ENCODE data around the gene SIRPG. TPM values are rescaled to one million over a fixed set of nuclear protein-coding genes. Genes with fewer than 3 reads are reported as not detected.
"Not testable (repeated sequence)": the region's sequence is repeated elsewhere in the genome, so short reads cannot be mapped to it uniquely, and the experiment has no call there.

The SIRPG gene
- total RNA-seq (2014; rRNA removed; shearing (Covaris generic); ENCODE audit: low replicate concordance), result not detected in 2 replicates

- no peaks in the 10 kb centered on the region for H3K36me3 ChIP-seq (ENCODE audit: insufficient read depth, low read length)
- no peak within 1 kb of the TSS for H3K4me3 ChIP-seq (ENCODE audit: low read length)
- H3K4me2 ChIP-seq (ENCODE audit: low read depth, low read length, poor library complexity, severe bottlenecking), result no peak within 1 kb of the TSS
- H3K9me3 ChIP-seq (ENCODE audit: low read length), result no peaks in the 10 kb centered on the region
- H3K9me2 ChIP-seq (replicated peaks; ENCODE audit: insufficient read depth, low read length), result no peaks in the 10 kb centered on the region
- no peak for DNase-seq
- no peak within 1 kb of the TSS for H3K9ac ChIP-seq (ENCODE audit: low read length)
- H3K27ac ChIP-seq (ENCODE audit: low read length), result no peak within 1 kb of the TSS
- H2AFZ ChIP-seq (ENCODE audit: low read length), result no peak within 1 kb of the TSS
- H3K27me3 ChIP-seq (ENCODE audit: low read length), result no peaks in the 10 kb centered on the region
- H3K79me2 ChIP-seq (ENCODE audit: low read length), result no peaks in the 10 kb centered on the region
- no peaks in the 10 kb centered on the region for H4K20me1 ChIP-seq (ENCODE audit: insufficient read depth, low read depth, low read length)
- H3K4me1 ChIP-seq (ENCODE audit: low read length), result peaks cover 4% of the 10 kb centered on the region; the same call in 1 of the 2 replicates
Observed at GRCh38 chr20:1657556-1658334, at the start of gene SIRPG. TSS of gene SIRPG (minus strand) at chr20:1657779. CDS start at chr20:1657714, 65 bp downstream.

GRCh38 chr20:1706887-1707286, 49.3 kb upstream of the SIRPG start:
- not testable (repeated sequence) for H3K9me2 ChIP-seq (replicated peaks; ENCODE audit: insufficient read depth, low read length); H4K20me1 ChIP-seq (ENCODE audit: insufficient read depth, low read depth, low read length); H3K36me3 ChIP-seq (ENCODE audit: insufficient read depth, low read length); DNase-seq; H3K4me2 ChIP-seq (ENCODE audit: low read depth, low read length, poor library complexity, severe bottlenecking); H3K4me3 ChIP-seq (ENCODE audit: low read length); H2AFZ ChIP-seq (ENCODE audit: low read length); H3K27me3 ChIP-seq (ENCODE audit: low read length); H3K79me2 ChIP-seq (ENCODE audit: low read length); H3K27ac ChIP-seq (ENCODE audit: low read length); H3K9me3 ChIP-seq (ENCODE audit: low read length); H3K4me1 ChIP-seq (ENCODE audit: low read length); H3K9ac ChIP-seq (ENCODE audit: low read length)

GRCh38 chr20:1706079-1706478, 48.5 kb upstream of the SIRPG start:
- no peak overlapping the region for H3K4me3 ChIP-seq (ENCODE audit: low read length)
- H3K79me2 ChIP-seq (ENCODE audit: low read length), result no peaks in the 10 kb centered on the region
- DNase-seq, result no peak
- H3K27ac ChIP-seq (ENCODE audit: low read length), result no peak overlapping the region
- no peaks in the 10 kb centered on the region for H3K9me2 ChIP-seq (replicated peaks; ENCODE audit: insufficient read depth, low read length)
- H2AFZ ChIP-seq (ENCODE audit: low read length), result no peak overlapping the region
- H3K4me2 ChIP-seq (ENCODE audit: low read depth, low read length, poor library complexity, severe bottlenecking), result no peak overlapping the region
- H3K4me1 ChIP-seq (ENCODE audit: low read length), result no peaks in the 10 kb centered on the region
- no peaks in the 10 kb centered on the region for H4K20me1 ChIP-seq (ENCODE audit: insufficient read depth, low read depth, low read length)
- H3K36me3 ChIP-seq (ENCODE audit: insufficient read depth, low read length), result no peaks in the 10 kb centered on the region
- H3K9ac ChIP-seq (ENCODE audit: low read length), result no peak overlapping the region
- H3K9me3 ChIP-seq (ENCODE audit: low read length), result no peaks in the 10 kb centered on the region
- no peaks in the 10 kb centered on the region for H3K27me3 ChIP-seq (ENCODE audit: low read length)

- no peak overlapping the region for H3K9ac ChIP-seq (ENCODE audit: low read length)
- H4K20me1 ChIP-seq (ENCODE audit: insufficient read depth, low read depth, low read length), result no peaks in the 10 kb centered on the region
- H3K27me3 ChIP-seq (ENCODE audit: low read length), result no peaks in the 10 kb centered on the region
- no peaks in the 10 kb centered on the region for H3K9me3 ChIP-seq (ENCODE audit: low read length)
- no peak overlapping the region for H3K27ac ChIP-seq (ENCODE audit: low read length)
- H3K79me2 ChIP-seq (ENCODE audit: low read length), result no peaks in the 10 kb centered on the region
- no peak overlapping the region for H2AFZ ChIP-seq (ENCODE audit: low read length)
- no peak for DNase-seq
- H3K36me3 ChIP-seq (ENCODE audit: insufficient read depth, low read length), result no peaks in the 10 kb centered on the region
- H3K4me2 ChIP-seq (ENCODE audit: low read depth, low read length, poor library complexity, severe bottlenecking), result no peak overlapping the region
- no peaks in the 10 kb centered on the region for H3K9me2 ChIP-seq (replicated peaks; ENCODE audit: insufficient read depth, low read length)
- no peak overlapping the region for H3K4me3 ChIP-seq (ENCODE audit: low read length)
- H3K4me1 ChIP-seq (ENCODE audit: low read length), result no peaks in the 10 kb centered on the region
Observed at GRCh38 chr20:1702855-1703254, 45.3 kb upstream of the SIRPG start.

GRCh38 chr20:1702328-1702727, 44.7 kb upstream of the SIRPG start:
- no peak overlapping the region for H3K9ac ChIP-seq (ENCODE audit: low read length)
- H3K9me2 ChIP-seq (replicated peaks; ENCODE audit: insufficient read depth, low read length), result no peaks in the 10 kb centered on the region
- no peaks in the 10 kb centered on the region for H3K79me2 ChIP-seq (ENCODE audit: low read length)
- no peaks in the 10 kb centered on the region for H3K9me3 ChIP-seq (ENCODE audit: low read length)
- DNase-seq, result no peak
- no peak overlapping the region for H3K27ac ChIP-seq (ENCODE audit: low read length)
- H3K36me3 ChIP-seq (ENCODE audit: insufficient read depth, low read length), result no peaks in the 10 kb centered on the region
- no peak overlapping the region for H2AFZ ChIP-seq (ENCODE audit: low read length)
- no peaks in the 10 kb centered on the region for H3K27me3 ChIP-seq (ENCODE audit: low read length)
- H3K4me3 ChIP-seq (ENCODE audit: low read length), result no peak overlapping the region
- no peaks in the 10 kb centered on the region for H3K4me1 ChIP-seq (ENCODE audit: low read length)
- H4K20me1 ChIP-seq (ENCODE audit: insufficient read depth, low read depth, low read length), result no peaks in the 10 kb centered on the region
- no peak overlapping the region for H3K4me2 ChIP-seq (ENCODE audit: low read depth, low read length, poor library complexity, severe bottlenecking)

- Histone ChIP-seq H3K27ac (ENCODE audit: low read length) (no peak overlapping the region), H3K27me3 (ENCODE audit: low read length) (no peaks in the 10 kb centered on the region), H3K4me3 (ENCODE audit: low read length) (no peak overlapping the region), H3K9me2 (replicated peaks; ENCODE audit: insufficient read depth, low read length) (no peaks in the 10 kb centered on the region), H3K79me2 (ENCODE audit: low read length) (no peaks in the 10 kb centered on the region), H3K9ac (ENCODE audit: low read length) (no peak overlapping the region), H2AFZ (ENCODE audit: low read length) (no peak overlapping the region), H3K9me3 (ENCODE audit: low read length) (no peaks in the 10 kb centered on the region), H4K20me1 (ENCODE audit: insufficient read depth, low read depth, low read length) (no peaks in the 10 kb centered on the region), H3K4me1 (ENCODE audit: low read length) (no peaks in the 10 kb centered on the region), H3K36me3 (ENCODE audit: insufficient read depth, low read length) (no peaks in the 10 kb centered on the region), H3K4me2 (ENCODE audit: low read depth, low read length, poor library complexity, severe bottlenecking) (no peak overlapping the region)
- DNase-seq, result no peak
Observed at GRCh38 chr20:1700990-1701389, 43.4 kb upstream of the SIRPG start.

- no peak overlapping the region for H3K27ac ChIP-seq (ENCODE audit: low read length)
- no peak overlapping the region for H3K4me3 ChIP-seq (ENCODE audit: low read length)
- no peaks in the 10 kb centered on the region for H3K9me3 ChIP-seq (ENCODE audit: low read length)
Observed at GRCh38 chr20:1697592-1697991, 40.0 kb upstream of the SIRPG start.

GRCh38 chr20:1696521-1697209, 39.1 kb upstream of the SIRPG start:
- no peaks in the 10 kb centered on the region for H3K79me2 ChIP-seq (ENCODE audit: low read length)
- no peaks in the 10 kb centered on the region for H3K9me2 ChIP-seq (replicated peaks; ENCODE audit: insufficient read depth, low read length)
- no peak overlapping the region for H3K9ac ChIP-seq (ENCODE audit: low read length)
- DNase-seq, result no peak
- no peaks in the 10 kb centered on the region for H3K9me3 ChIP-seq (ENCODE audit: low read length)
- no peaks in the 10 kb centered on the region for H3K4me1 ChIP-seq (ENCODE audit: low read length)
- no peaks in the 10 kb centered on the region for H4K20me1 ChIP-seq (ENCODE audit: insufficient read depth, low read depth, low read length)
- no peaks in the 10 kb centered on the region for H3K27me3 ChIP-seq (ENCODE audit: low read length)
- no peak overlapping the region for H3K4me2 ChIP-seq (ENCODE audit: low read depth, low read length, poor library complexity, severe bottlenecking)
- no peak overlapping the region for H3K4me3 ChIP-seq (ENCODE audit: low read length)
- H3K27ac ChIP-seq (ENCODE audit: low read length), result no peak overlapping the region
- no peaks in the 10 kb centered on the region for H3K36me3 ChIP-seq (ENCODE audit: insufficient read depth, low read length)
- H2AFZ ChIP-seq (ENCODE audit: low read length), result no peak overlapping the region

More at GRCh38 chr20:1697592-1697991, 40.0 kb upstream of the SIRPG start:
- no peaks in the 10 kb centered on the region for H3K79me2 ChIP-seq (ENCODE audit: low read length)
- no peaks in the 10 kb centered on the region for H4K20me1 ChIP-seq (ENCODE audit: insufficient read depth, low read depth, low read length)
- no peaks in the 10 kb centered on the region for H3K4me1 ChIP-seq (ENCODE audit: low read length)
- H3K9ac ChIP-seq (ENCODE audit: low read length), result no peak overlapping the region
- DNase-seq, result no peak
- no peaks in the 10 kb centered on the region for H3K36me3 ChIP-seq (ENCODE audit: insufficient read depth, low read length)
- no peak overlapping the region for H3K4me2 ChIP-seq (ENCODE audit: low read depth, low read length, poor library complexity, severe bottlenecking)
- no peak overlapping the region for H2AFZ ChIP-seq (ENCODE audit: low read length)
- no peaks in the 10 kb centered on the region for H3K9me2 ChIP-seq (replicated peaks; ENCODE audit: insufficient read depth, low read length)
- no peaks in the 10 kb centered on the region for H3K27me3 ChIP-seq (ENCODE audit: low read length)
